ENCODE measurements around the gene SPTBN4.

Gene SPTBN4

GRCh38 chr19:40600570-40601133 is 133.9 kb downstream of the SPTBN4 start:
- Histone ChIP-seq H3K36me3 (ENCODE audit: control insufficient read depth, insufficient read depth, low read length) (no peaks in the 10 kb centered on the region), H3K27me3 (ENCODE audit: control insufficient read depth, insufficient read depth, low read length) (peaks cover 60% of the 10 kb centered on the region), H3K4me3 (ENCODE audit: low read depth, low read length) (peak overlapping the region; percentile 31), H3K9me3 (ENCODE audit: control insufficient read depth, insufficient read depth, low read length) (no peaks in the 10 kb centered on the region), H3K4me1 (ENCODE audit: control insufficient read depth, insufficient read depth, low read length) (peaks cover 18% of the 10 kb centered on the region), H3K9ac (ENCODE audit: low read depth, low read length) (no peak overlapping the region)

- Histone ChIP-seq H3K9ac (ENCODE audit: low read depth, low read length) (no peak within 1 kb of the TSS), H3K27me3 (ENCODE audit: control insufficient read depth, insufficient read depth, low read length) (peaks cover 58% of the 10 kb centered on the region), H3K9me3 (ENCODE audit: control insufficient read depth, insufficient read depth, low read length) (no peaks in the 10 kb centered on the region), H3K4me3 (ENCODE audit: low read depth, low read length) (peak within 1 kb of the TSS; percentile 37), H3K4me1 (ENCODE audit: control insufficient read depth, insufficient read depth, low read length) (peaks cover 18% of the 10 kb centered on the region), H3K36me3 (ENCODE audit: control insufficient read depth, insufficient read depth, low read length) (no peaks in the 10 kb centered on the region)
Observed at GRCh38 chr19:40601134-40601974, 134.6 kb downstream of the SPTBN4 start, which contains the start of gene LTBP4. LTBP4 (plus strand) TSS chr19:40601369; CDS start chr19:40601388, 19 bp downstream.

GRCh38 chr19:40603071-40603388 is 136.2 kb downstream of the SPTBN4 start:
- Histone ChIP-seq H3K4me3 (ENCODE audit: low read depth, low read length) (peak overlapping the region; percentile 50), H3K36me3 (ENCODE audit: control insufficient read depth, insufficient read depth, low read length) (no peaks in the 10 kb centered on the region), H3K27me3 (ENCODE audit: control insufficient read depth, insufficient read depth, low read length) (peaks cover 62% of the 10 kb centered on the region), H3K9me3 (ENCODE audit: control insufficient read depth, insufficient read depth, low read length) (no peaks in the 10 kb centered on the region), H3K4me1 (ENCODE audit: control insufficient read depth, insufficient read depth, low read length) (peaks cover 16% of the 10 kb centered on the region), H3K9ac (ENCODE audit: low read depth, low read length) (no peak overlapping the region)

GRCh38 chr19:40603389-40604170 is 136.8 kb downstream of the SPTBN4 start:
- Histone ChIP-seq H3K4me3 (ENCODE audit: low read depth, low read length) (peak overlapping the region; percentile 50), H3K4me1 (ENCODE audit: control insufficient read depth, insufficient read depth, low read length) (peaks cover 16% of the 10 kb centered on the region), H3K9me3 (ENCODE audit: control insufficient read depth, insufficient read depth, low read length) (no peaks in the 10 kb centered on the region), H3K9ac (ENCODE audit: low read depth, low read length) (no peak overlapping the region), H3K27me3 (ENCODE audit: control insufficient read depth, insufficient read depth, low read length) (peaks cover 68% of the 10 kb centered on the region), H3K36me3 (ENCODE audit: control insufficient read depth, insufficient read depth, low read length) (no peaks in the 10 kb centered on the region)

GRCh38 chr19:40604171-40604646 is 137.4 kb downstream of the SPTBN4 start:
- Histone ChIP-seq H3K27me3 (ENCODE audit: control insufficient read depth, insufficient read depth, low read length) (peaks cover 69% of the 10 kb centered on the region), H3K4me3 (ENCODE audit: low read depth, low read length) (peak overlapping the region; percentile 75), H3K9me3 (ENCODE audit: control insufficient read depth, insufficient read depth, low read length) (no peaks in the 10 kb centered on the region), H3K9ac (ENCODE audit: low read depth, low read length) (no peak overlapping the region), H3K36me3 (ENCODE audit: control insufficient read depth, insufficient read depth, low read length) (no peaks in the 10 kb centered on the region), H3K4me1 (ENCODE audit: control insufficient read depth, insufficient read depth, low read length) (peaks cover 16% of the 10 kb centered on the region)

- Histone ChIP-seq H3K4me1 (ENCODE audit: control insufficient read depth, insufficient read depth, low read length) (peaks cover 13% of the 10 kb centered on the region), H3K36me3 (ENCODE audit: control insufficient read depth, insufficient read depth, low read length) (no peaks in the 10 kb centered on the region), H3K27me3 (ENCODE audit: control insufficient read depth, insufficient read depth, low read length) (peaks cover 65% of the 10 kb centered on the region), H3K9me3 (ENCODE audit: control insufficient read depth, insufficient read depth, low read length) (no peaks in the 10 kb centered on the region), H3K4me3 (ENCODE audit: low read depth, low read length) (peak overlapping the region; percentile 75), H3K9ac (ENCODE audit: low read depth, low read length) (no peak overlapping the region)
Observed at GRCh38 chr19:40604647-40605215, 137.9 kb downstream of the SPTBN4 start.

- H3K27me3 ChIP-seq (ENCODE audit: control insufficient read depth, insufficient read depth, low read length): peaks cover 64% of the 10 kb centered on the region
- H3K4me3 ChIP-seq (ENCODE audit: low read depth, low read length): peak overlapping the region; percentile 75
- H3K36me3 ChIP-seq (ENCODE audit: control insufficient read depth, insufficient read depth, low read length): no peaks in the 10 kb centered on the region
- no peak overlapping the region for H3K9ac ChIP-seq (ENCODE audit: low read depth, low read length)
- H3K4me1 ChIP-seq (ENCODE audit: control insufficient read depth, insufficient read depth, low read length): peaks cover 12% of the 10 kb centered on the region
- H3K9me3 ChIP-seq (ENCODE audit: control insufficient read depth, insufficient read depth, low read length): no peaks in the 10 kb centered on the region
Observed at GRCh38 chr19:40605216-40605971, 138.6 kb downstream of the SPTBN4 start.

- peaks cover 9% of the 10 kb centered on the region for H3K4me1 ChIP-seq (ENCODE audit: control insufficient read depth, insufficient read depth, low read length)
Observed at GRCh38 chr19:40607311-40608239, 140.8 kb downstream of the SPTBN4 start.

GRCh38 chr19:40608240-40608621 is 141.4 kb downstream of the SPTBN4 start:
- peaks cover 7% of the 10 kb centered on the region for H3K4me1 ChIP-seq (ENCODE audit: control insufficient read depth, insufficient read depth, low read length)
- H3K27me3 ChIP-seq (ENCODE audit: control insufficient read depth, insufficient read depth, low read length): peaks cover 71% of the 10 kb centered on the region
- H3K9ac ChIP-seq (ENCODE audit: low read depth, low read length): no peak overlapping the region
- H3K36me3 ChIP-seq (ENCODE audit: control insufficient read depth, insufficient read depth, low read length): no peaks in the 10 kb centered on the region
- H3K9me3 ChIP-seq (ENCODE audit: control insufficient read depth, insufficient read depth, low read length): no peaks in the 10 kb centered on the region
- no peak overlapping the region for H3K4me3 ChIP-seq (ENCODE audit: low read depth, low read length)

More at GRCh38 chr19:40607311-40608239, 140.8 kb downstream of the SPTBN4 start:
- H3K9me3 ChIP-seq (ENCODE audit: control insufficient read depth, insufficient read depth, low read length): no peaks in the 10 kb centered on the region
- peaks cover 73% of the 10 kb centered on the region for H3K27me3 ChIP-seq (ENCODE audit: control insufficient read depth, insufficient read depth, low read length)
- H3K36me3 ChIP-seq (ENCODE audit: control insufficient read depth, insufficient read depth, low read length): no peaks in the 10 kb centered on the region
- no peak overlapping the region for H3K9ac ChIP-seq (ENCODE audit: low read depth, low read length)
- H3K4me3 ChIP-seq (ENCODE audit: low read depth, low read length): peak overlapping the region; percentile 18

- Histone ChIP-seq H3K4me3 (ENCODE audit: low read depth, low read length) (peak overlapping the region; percentile 69), H3K36me3 (ENCODE audit: control insufficient read depth, insufficient read depth, low read length) (no peaks in the 10 kb centered on the region), H3K27me3 (ENCODE audit: control insufficient read depth, insufficient read depth, low read length) (peaks cover 70% of the 10 kb centered on the region), H3K9ac (ENCODE audit: low read depth, low read length) (no peak overlapping the region), H3K4me1 (ENCODE audit: control insufficient read depth, insufficient read depth, low read length) (peaks cover 4% of the 10 kb centered on the region), H3K9me3 (ENCODE audit: control insufficient read depth, insufficient read depth, low read length) (no peaks in the 10 kb centered on the region)
Observed at GRCh38 chr19:40608957-40609356, 142.2 kb downstream of the SPTBN4 start.

Data from iPS-15b (cell line).